ENCODE measurements around the gene MSRB1. TPM values are rescaled to one million over a fixed set of nuclear protein-coding genes. Genes with fewer than 3 reads are reported as not detected.
A peak's percentile ranks its signal among the peaks of the same experiment; 100 is the strongest.

Gene MSRB1
- total and polyA plus RNA-seq, 2 of the 13 experiments (the other 11 are each of a cell fraction or from before 2014, with no cell fraction given), result 32.1 to 75.4 TPM

GRCh38 chr16:1942810-1943726, at the start of gene MSRB1 (continued):
- TF ChIP-seq, protein P1, sequence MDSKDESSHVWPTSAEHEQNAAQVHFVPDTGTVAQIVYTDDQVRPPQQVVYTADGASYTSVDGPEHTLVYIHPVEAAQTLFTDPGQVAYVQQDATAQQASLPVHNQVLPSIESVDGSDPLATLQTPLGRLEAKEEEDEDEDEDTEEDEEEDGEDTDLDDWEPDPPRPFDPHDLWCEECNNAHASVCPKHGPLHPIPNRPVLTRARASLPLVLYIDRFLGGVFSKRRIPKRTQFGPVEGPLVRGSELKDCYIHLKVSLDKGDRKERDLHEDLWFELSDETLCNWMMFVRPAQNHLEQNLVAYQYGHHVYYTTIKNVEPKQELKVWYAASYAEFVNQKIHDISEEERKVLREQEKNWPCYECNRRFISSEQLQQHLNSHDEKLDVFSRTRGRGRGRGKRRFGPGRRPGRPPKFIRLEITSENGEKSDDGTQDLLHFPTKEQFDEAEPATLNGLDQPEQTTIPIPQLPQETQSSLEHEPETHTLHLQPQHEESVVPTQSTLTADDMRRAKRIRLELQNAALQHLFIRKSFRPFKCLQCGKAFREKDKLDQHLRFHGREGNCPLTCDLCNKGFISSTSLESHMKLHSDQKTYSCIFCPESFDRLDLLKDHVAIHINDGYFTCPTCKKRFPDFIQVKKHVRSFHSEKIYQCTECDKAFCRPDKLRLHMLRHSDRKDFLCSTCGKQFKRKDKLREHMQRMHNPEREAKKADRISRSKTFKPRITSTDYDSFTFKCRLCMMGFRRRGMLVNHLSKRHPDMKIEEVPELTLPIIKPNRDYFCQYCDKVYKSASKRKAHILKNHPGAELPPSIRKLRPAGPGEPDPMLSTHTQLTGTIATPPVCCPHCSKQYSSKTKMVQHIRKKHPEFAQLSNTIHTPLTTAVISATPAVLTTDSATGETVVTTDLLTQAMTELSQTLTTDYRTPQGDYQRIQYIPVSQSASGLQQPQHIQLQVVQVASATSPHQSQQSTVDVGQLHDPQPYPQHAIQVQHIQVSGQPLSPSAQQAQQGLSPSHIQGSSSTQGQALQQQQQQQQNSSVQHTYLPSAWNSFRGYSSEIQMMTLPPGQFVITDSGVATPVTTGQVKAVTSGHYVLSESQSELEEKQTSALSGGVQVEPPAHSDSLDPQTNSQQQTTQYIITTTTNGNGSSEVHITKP (CRISPR knock-in tag; IDR thresholded peaks at IDR 0.05; ENCODE audit: low read depth), result 0 out of 2 replicates have a peak, but pooled peaks have one; percentile 43
- TF ChIP-seq SMC3 (IDR thresholded peaks at IDR 0.05; ENCODE audit: low read length) (no peak), TEAD3 (CRISPR knock-in tag; optimal IDR thresholded peaks at IDR 0.05; ENCODE audit: borderline replicate concordance) (no peak), ATM (IDR thresholded peaks at IDR 0.05; ENCODE audit: borderline replicate concordance) (no peak), NCOA1 (CRISPR knock-in tag; IDR thresholded peaks at IDR 0.05) (no peak), ZBTB4 (CRISPR knock-in tag; IDR thresholded peaks at IDR 0.05; ENCODE audit: borderline replicate concordance) (no peak), ZFYVE20 (CRISPR knock-in tag; IDR thresholded peaks at IDR 0.05; ENCODE audit: borderline replicate concordance, low read depth) (no peak), ZNF570 (CRISPR knock-in tag; IDR thresholded peaks at IDR 0.05; ENCODE audit: borderline replicate concordance) (no peak), MNT (IDR thresholded peaks at IDR 0.05) (peak; percentile 20; the same call in 1 of the 2 replicates), ZNF30 (CRISPR knock-in tag; IDR thresholded peaks at IDR 0.05) (no peak), NFIC (IDR thresholded peaks at IDR 0.05; ENCODE audit: low read length) (no peak), KDM5B (CRISPR knock-in tag; IDR thresholded peaks at IDR 0.05; ENCODE audit: borderline replicate concordance) (peak; percentile 89; the same call in 1 of the 2 replicates), ETS1 (CRISPR knock-in tag; IDR thresholded peaks at IDR 0.05) (no peak), ZNF775 (CRISPR knock-in tag; IDR thresholded peaks at IDR 0.05; ENCODE audit: borderline replicate concordance) (0 out of 2 replicates have a peak, but pooled peaks have one; percentile 1)
- TF ChIP-seq, protein P2, sequence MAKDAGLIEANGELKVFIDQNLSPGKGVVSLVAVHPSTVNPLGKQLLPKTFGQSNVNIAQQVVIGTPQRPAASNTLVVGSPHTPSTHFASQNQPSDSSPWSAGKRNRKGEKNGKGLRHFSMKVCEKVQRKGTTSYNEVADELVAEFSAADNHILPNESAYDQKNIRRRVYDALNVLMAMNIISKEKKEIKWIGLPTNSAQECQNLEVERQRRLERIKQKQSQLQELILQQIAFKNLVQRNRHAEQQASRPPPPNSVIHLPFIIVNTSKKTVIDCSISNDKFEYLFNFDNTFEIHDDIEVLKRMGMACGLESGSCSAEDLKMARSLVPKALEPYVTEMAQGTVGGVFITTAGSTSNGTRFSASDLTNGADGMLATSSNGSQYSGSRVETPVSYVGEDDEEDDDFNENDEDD (CRISPR knock-in tag; IDR thresholded peaks at IDR 0.05; ENCODE audit: borderline replicate concordance), result peak; percentile 80; the same call in 1 of the 2 replicates

Measured in HepG2 (cell line).